ENCODE data around the gene CDO1. TPM values are rescaled to one million over a fixed set of nuclear protein-coding genes. Genes with fewer than 3 reads are reported as not detected.
"Not testable (repeated sequence)": the region's sequence is repeated elsewhere in the genome, so short reads cannot be mapped to it uniquely, and the experiment has no call there.

Gene CDO1
- total RNA-seq, 1 donor from 2014 or later, result not detected

DNA sequence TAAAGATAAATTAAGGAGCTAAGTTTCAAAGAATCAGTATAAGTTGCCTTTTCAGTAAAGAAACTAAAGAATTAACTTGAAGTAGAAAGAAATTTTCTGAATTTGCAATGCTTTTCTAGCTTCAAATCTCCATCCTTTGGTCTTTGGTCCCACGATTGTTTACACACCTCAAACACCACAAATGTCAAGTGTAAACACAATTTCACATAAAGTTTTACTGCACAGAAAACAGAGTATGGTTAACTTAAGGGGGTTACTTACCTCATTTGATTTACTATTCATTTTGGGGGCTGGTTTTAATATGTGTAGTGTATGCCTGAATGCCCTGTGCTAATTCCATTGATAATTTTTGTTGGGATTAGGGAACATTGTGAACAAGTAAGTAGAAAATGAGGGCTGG is 4.1 kb downstream of the CDO1 start:
- ChIA-PET CTCF (no interaction called here), POLR2A (no interaction called here)
- H3K9me3 Mint-ChIP-seq, result no peaks in the 10 kb centered on the region
- H3K4me1 Mint-ChIP-seq, result peaks cover 21% of the 10 kb centered on the region
- no peak overlapping the region for H3K4me3 Mint-ChIP-seq
- TF ChIP-seq, protein P1, sequence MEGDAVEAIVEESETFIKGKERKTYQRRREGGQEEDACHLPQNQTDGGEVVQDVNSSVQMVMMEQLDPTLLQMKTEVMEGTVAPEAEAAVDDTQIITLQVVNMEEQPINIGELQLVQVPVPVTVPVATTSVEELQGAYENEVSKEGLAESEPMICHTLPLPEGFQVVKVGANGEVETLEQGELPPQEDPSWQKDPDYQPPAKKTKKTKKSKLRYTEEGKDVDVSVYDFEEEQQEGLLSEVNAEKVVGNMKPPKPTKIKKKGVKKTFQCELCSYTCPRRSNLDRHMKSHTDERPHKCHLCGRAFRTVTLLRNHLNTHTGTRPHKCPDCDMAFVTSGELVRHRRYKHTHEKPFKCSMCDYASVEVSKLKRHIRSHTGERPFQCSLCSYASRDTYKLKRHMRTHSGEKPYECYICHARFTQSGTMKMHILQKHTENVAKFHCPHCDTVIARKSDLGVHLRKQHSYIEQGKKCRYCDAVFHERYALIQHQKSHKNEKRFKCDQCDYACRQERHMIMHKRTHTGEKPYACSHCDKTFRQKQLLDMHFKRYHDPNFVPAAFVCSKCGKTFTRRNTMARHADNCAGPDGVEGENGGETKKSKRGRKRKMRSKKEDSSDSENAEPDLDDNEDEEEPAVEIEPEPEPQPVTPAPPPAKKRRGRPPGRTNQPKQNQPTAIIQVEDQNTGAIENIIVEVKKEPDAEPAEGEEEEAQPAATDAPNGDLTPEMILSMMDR (IDR thresholded peaks at IDR 0.05), result no peak
- H3K27me3 Mint-ChIP-seq, result peaks cover 42% of the 10 kb centered on the region
- DNase-seq, result no peak
- H3K36me3 Mint-ChIP-seq (ENCODE audit: low read depth), result no peaks in the 10 kb centered on the region
- intact Hi-C loops (cut with micrococcal nuclease), result no loop called here
- ATAC-seq (ENCODE audit: low read depth), result no peak
- H3K27ac Mint-ChIP-seq, result no peak overlapping the region

DNA sequence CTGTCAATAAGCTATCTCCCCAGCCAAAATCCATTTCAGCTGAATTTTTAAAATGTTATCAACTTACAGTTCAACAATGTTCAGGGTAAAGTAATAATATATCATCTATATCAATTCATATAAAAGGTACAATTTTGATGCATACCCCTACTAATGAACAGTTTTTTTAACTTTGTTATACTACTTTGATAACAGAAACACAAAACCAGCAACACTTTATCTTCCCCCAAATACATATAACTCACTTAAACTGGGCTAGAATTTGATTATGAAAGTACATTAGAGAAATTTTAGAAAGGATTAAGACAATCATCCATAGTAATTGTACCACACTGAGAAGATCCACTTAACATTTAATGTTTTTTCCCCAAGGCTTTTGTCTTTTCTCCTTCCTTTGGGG is 5.1 kb downstream of the CDO1 start:
- ChIA-PET CTCF (no interaction called here), POLR2A (no interaction called here)
- no peak for DNase-seq
- Mint-ChIP-seq H3K4me1 (peaks cover 16% of the 10 kb centered on the region), H3K9me3 (no peaks in the 10 kb centered on the region), H3K4me3 (no peak overlapping the region), H3K27me3 (peaks cover 39% of the 10 kb centered on the region), H3K36me3 (ENCODE audit: low read depth) (no peaks in the 10 kb centered on the region), H3K27ac (no peak overlapping the region)
- TF ChIP-seq, protein P1 (IDR thresholded peaks at IDR 0.05), result no peak
- intact Hi-C loops (cut with micrococcal nuclease), result no loop called here
- ATAC-seq (ENCODE audit: low read depth), result no peak

DNA sequence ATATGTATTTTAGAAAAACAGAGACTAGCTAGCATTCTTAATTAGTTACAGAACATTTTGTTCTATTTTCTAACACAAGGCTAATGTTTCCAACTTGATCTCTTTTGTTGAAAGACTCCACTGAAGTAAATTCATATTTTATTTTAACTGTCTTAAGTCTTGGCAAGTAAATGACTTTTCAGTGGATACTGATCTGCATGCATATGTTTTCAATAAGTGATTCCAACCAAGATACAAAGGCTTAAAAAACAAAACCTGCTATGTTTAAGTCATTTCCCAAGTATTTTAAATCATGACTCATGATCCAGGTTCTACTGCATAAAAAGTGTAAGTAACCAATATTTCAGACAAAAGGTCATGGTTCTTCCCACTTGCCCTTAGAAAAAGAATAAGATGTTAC is 5.7 kb downstream of the CDO1 start:
- ATAC-seq (ENCODE audit: low read depth), result no peak
- H3K27me3 Mint-ChIP-seq, result peaks cover 35% of the 10 kb centered on the region
- POLR2A ChIA-PET, result no interaction called here
- H3K4me3 Mint-ChIP-seq, result no peak overlapping the region
- CTCF ChIA-PET, result interaction anchor here (1.5 kb wide), 1 partner anchor 175 kb away, joined by 3 read pairs; no protein-coding TSS in a partner anchor
- DNase-seq, result no peak
- peaks cover 12% of the 10 kb centered on the region for H3K4me1 Mint-ChIP-seq
- no peaks in the 10 kb centered on the region for H3K36me3 Mint-ChIP-seq (ENCODE audit: low read depth)
- H3K27ac Mint-ChIP-seq, result no peak overlapping the region
- no peaks in the 10 kb centered on the region for H3K9me3 Mint-ChIP-seq
- intact Hi-C loops (cut with micrococcal nuclease), result no loop called here
- TF ChIP-seq, protein P1 (IDR thresholded peaks at IDR 0.05), result no peak

DNA sequence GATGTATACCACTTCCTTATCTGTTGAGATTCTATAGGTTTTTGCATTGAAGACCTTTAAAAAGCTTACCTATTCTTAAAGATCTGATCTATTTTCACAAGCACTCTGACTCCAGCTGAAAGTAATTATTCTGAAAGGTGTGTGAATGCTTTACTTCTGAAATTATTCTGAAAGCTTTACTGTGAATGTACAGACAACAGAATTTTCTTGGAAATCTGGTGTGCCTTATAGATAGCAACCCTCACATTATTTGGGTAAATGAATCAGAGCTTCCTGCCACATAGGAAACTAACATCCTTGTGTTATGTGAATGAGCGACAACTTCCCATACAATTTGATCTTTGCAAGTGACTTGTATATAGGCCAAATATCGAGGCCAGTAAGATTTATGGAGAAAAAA is 6.5 kb downstream of the CDO1 start:
- H3K4me3 Mint-ChIP-seq, result no peak overlapping the region
- H3K9me3 Mint-ChIP-seq, result no peaks in the 10 kb centered on the region
- ChIA-PET POLR2A (no interaction called here), CTCF (interaction anchor here (1.5 to 1.6 kb wide), 2 partner anchors 22 to 174 kb away, joined by 3 to 6 read pairs; no protein-coding TSS in a partner anchor)
- H3K36me3 Mint-ChIP-seq (ENCODE audit: low read depth), result no peaks in the 10 kb centered on the region
- DNase-seq, result no peak
- ATAC-seq (ENCODE audit: low read depth), result no peak
- TF ChIP-seq, protein P1 (IDR thresholded peaks at IDR 0.05), result no peak
- H3K27me3 Mint-ChIP-seq, result peaks cover 27% of the 10 kb centered on the region
- no peak overlapping the region for H3K27ac Mint-ChIP-seq
- intact Hi-C loops (cut with micrococcal nuclease), result no loop called here
- H3K4me1 Mint-ChIP-seq, result peaks cover 4% of the 10 kb centered on the region

DNA sequence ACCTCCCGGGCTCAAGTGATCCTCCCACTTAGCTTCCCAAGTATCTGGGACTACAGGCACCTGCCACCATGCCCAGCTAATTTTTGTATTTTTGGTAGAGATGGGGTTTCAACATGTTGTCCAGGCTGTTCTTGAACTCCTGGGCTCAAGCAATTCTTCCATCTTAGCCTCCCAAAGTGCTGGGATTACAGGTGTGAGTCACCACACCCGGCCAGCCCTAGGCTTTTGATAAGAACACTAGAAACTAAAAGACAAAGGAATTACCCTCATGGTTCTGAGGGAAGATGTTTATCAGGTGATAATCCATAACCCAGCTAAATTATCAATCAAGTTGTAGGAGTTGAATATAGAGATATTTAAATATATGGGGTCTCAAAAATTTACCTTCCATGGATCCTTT is 8.4 kb downstream of the CDO1 start:
- ATAC-seq (ENCODE audit: low read depth); H3K4me3 Mint-ChIP-seq; H3K27ac Mint-ChIP-seq; H3K4me1 Mint-ChIP-seq; POLR2A ChIA-PET; DNase-seq; H3K9me3 Mint-ChIP-seq; CTCF ChIA-PET; intact Hi-C loops (cut with micrococcal nuclease); H3K36me3 Mint-ChIP-seq (ENCODE audit: low read depth): not testable (repeated sequence)
- peaks cover 12% of the 10 kb centered on the region for H3K27me3 Mint-ChIP-seq

DNA sequence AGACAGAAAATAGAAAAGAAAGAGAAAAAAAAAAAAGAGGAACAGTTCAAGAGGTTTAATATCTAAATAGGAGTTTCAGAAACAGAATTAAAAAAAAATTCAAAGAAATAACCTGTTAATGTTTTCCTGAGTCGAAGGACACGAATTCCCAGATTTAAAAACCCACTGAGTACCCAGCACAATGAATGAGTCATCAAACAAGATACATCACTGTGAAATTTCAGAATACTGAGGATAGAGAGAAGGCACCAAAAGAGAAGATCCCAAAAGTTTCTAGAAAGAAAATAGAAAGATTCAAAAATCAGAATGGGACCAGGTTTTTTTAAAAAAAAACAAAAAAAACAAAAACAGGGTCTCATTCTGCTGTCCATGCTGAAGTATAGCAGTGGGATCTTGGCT is 8.8 kb downstream of the CDO1 start:
- ATAC-seq (ENCODE audit: low read depth) (no peak), DNase-seq (no peak)
- no peak overlapping the region for H3K4me3 Mint-ChIP-seq
- POLR2A ChIA-PET, result no interaction called here
- H3K9me3 Mint-ChIP-seq, result no peaks in the 10 kb centered on the region
- no peaks in the 10 kb centered on the region for H3K4me1 Mint-ChIP-seq
- no peak overlapping the region for H3K27ac Mint-ChIP-seq
- CTCF ChIA-PET, result no interaction called here
- H3K36me3 Mint-ChIP-seq (ENCODE audit: low read depth), result no peaks in the 10 kb centered on the region
- TF ChIP-seq, protein P1 (IDR thresholded peaks at IDR 0.05), result no peak
- intact Hi-C loops (cut with micrococcal nuclease), result no loop called here
- peaks cover 12% of the 10 kb centered on the region for H3K27me3 Mint-ChIP-seq

Measured in activated B cell treated with CpG ODN at 0.5 μM for 24 hours (primary cell).